ENCODE measurements around the gene PRDM10. TPM values are rescaled to one million over a fixed set of nuclear protein-coding genes. Genes with fewer than 3 reads are reported as not detected.
"Not testable (repeated sequence)": the region's sequence is repeated elsewhere in the genome, so short reads cannot be mapped to it uniquely, and the experiment has no call there.

The PRDM10 gene
- total RNA-seq, 1 donor from 2014 or later = 13.6 TPM

DNA sequence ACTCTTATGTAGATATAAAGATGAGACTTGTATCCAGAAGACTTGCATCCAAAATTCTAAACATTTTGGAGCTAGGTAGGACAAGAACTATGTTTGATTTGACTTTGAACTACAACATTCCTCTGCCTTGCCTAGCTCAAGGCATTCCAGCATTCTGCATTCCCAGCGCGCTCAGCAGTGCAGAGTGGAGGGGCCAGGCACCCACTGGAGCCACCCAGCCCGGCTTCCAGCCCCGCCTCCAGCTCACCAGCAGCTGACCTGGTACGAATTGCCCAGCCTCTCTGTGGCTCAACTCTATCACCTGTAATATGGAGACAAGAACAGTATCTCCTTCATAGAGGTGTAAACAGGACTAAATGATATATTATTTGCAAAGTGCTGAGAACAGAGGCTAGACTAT is 28.8 kb downstream of the PRDM10 start:
- DNase-seq = no peak

DNA sequence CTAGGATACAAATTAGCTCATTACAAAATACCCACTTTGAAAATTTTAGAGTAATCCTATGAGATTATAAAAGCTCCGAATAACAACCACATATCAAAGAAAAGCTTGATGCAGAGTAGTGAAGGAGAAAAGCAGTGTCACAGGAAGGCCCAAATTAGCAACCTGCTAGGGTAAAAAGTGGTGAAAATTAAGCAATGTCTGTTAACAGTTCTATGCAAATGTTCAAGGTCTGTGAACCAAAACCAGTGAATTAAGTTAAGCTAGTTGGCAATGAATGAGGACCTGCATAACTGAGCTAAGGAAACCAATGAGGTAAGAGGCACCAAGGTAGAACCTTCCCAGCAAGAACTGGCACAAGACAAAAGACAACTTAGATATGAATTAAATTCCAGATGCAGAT is 29.6 kb downstream of the PRDM10 start:
- no peak for DNase-seq

DNA sequence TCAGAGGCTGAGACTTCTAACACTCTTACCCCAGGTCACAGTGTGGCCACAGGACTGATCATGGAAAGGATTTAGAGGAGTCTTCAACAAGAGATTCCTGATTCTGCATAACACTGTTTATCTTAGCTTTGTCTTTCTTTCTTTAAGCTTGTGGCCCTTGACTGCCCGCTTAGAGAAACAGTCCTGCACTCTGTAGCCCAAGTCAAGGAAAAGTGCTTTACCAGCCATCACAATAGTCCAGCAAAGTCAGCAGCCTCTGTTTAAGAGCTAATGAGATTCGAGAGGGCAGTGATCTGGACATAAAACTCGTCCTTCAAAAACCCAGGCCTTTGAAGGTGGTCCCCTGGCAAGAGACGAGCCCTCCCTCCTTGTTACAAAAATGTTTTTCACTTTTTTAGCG is 30.0 kb downstream of the PRDM10 start:
- no peak for DNase-seq

DNA sequence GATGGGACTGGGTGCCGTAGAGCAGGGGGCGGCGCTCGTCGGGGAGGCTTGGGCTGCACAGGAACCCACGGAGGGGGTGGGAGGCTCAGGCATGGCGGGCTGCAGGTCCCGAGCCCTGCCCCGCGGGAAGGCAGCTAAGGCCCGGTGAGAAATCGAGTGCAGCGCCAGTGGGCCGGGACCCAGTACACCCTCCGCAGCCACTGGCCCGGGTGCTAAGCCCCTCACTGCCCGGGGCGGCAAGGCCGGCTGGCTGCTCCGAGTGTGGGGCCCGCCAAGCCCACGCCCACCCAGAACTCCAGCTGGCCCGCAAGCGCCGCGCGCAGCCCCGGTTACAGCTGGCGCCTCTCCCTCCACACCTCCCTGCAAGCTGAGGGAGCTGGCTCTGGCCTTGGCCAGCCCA is 30.8 kb downstream of the PRDM10 start:
- DNase-seq = not testable (repeated sequence)

DNA sequence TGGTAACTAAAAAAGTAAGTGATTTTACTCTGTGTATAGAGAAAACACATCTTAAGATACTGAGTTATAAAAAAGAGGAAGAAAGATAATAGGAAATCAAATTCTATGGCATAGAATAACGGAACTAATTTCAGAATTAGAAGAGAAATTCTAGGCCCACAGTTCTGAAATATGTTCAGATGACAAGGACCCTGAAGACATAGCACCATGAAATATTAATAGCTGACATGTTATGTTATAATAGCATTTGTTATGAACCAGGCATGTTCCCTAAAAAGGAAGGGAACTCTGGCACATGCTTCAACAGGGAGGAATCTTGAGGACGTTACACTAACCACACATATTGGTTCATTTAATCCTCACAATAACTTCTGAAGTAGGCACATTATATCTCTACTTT is 32.7 kb downstream of the PRDM10 start:
- no peak for DNase-seq

DNA sequence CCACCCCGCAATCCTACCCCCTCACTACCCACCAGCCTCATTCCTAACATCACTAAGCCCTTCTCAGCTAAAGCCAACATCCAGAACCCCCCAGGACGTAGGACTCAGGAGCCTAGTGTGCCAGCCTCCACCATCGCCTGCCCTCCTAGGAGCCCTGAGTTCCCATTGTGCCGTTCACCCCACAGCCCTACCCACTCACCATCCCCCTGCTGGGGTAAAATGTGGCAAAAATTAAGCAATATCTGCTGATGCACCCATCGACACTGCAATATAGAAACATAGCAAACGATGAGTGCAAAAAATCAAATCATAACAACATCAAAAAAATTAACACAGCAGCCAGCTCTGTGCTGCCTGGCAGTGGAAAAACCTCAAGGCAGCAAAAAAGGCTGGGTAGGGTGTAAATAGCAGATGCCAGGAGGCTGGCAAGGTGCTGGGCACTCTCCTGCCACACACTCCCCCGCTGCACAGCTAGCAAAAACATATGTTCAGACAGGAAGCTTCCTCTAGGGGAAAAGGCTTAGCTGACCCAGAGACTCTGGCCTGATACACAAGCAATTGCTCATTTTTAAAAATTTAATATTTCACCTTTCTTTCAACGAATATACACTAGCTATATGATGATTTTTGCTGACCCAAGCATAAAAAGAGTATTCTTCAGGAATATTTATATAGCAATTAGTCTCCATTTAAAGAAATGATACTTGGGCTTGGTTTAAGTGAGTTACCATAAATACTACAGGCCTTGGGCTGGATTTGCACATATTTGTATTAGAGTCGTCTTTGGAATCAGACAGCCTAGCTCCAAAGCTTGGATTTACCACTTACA is 33.8 kb downstream of the PRDM10 start:
- no peak for DNase-seq

DNA sequence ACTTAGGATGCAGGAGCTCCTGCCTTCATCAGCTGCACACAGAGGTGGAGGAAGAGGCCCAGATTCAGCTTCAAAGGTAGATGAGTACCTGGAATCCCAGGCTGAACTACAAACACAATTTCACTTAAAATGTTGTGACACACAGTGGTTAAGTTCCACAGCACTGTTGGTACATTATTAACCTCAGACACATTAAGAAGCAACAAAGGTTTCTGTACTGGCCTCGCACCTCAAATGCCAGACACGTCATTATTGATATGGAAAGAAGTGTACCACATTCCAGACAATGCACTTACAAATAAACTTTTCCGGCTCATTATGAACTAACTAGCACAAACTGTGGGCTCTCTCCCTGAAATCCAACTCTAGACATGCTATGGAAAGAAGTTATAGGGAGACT is 34.6 kb downstream of the PRDM10 start:
- no peak for DNase-seq

DNA sequence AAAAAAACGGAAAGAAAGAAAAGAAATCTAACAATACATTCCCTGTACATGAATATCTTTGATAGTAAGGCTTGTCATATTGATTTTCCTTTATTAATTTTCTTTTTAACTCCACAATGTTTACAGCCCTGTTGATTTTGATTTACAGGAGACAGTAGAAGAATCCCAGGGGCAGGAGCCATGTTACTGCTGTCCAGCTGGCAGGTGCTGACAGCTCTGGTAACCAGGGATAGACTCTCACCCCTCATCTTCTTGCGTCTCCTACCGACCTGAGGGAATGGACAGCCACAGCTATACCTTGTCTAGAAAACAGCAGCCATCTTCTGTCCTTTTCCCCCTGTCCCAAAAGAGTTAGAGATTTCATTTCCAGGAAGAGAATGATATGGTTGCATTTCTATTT is 37.4 kb downstream of the PRDM10 start:
- DNase-seq = no peak

DNA sequence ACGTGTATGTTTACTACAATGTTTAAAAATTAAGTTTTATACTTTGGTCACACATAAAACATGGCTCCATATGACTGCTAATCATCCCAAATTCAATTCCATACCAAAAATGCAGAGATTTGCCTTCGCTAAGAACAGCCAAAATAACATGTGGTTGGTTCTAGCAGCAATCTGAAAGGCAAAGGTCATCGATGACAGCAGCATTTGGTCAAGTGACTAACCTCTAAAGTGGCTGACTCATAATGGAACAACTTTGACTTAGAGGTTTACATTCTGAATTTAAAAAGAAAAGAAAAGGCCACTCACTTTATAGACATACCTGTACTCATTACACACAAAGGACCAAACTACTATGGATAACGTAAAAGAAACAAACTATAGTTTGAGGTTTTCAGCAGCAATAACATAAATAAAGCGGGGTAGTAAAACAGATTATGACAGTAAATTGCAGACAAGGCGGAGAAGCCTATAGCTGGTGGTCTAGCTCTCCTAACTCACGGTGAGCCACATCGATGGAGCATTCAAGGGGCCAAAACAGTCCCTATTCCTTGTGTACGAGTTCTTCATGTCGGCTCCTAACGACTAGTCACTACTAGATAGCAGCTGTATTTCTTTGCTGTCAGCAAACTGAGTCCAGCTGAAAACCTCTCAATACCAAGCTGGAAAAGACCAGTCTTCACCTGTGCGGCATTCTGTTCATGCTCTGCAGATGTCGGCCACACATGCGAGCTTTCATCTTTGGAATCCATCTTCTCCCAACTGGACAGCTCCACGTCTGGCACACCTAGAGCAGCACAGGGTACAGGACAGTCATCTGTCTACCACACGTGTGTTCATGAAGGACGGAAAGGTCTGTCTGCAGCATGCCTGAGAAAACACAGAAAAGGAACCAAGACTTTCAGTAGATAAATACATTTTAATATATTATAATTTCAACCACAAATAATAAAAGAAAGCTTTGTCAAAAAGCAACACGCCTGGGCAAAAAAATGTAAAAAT is 42.1 kb downstream of the PRDM10 start:
- DNase-seq = no peak

DNA sequence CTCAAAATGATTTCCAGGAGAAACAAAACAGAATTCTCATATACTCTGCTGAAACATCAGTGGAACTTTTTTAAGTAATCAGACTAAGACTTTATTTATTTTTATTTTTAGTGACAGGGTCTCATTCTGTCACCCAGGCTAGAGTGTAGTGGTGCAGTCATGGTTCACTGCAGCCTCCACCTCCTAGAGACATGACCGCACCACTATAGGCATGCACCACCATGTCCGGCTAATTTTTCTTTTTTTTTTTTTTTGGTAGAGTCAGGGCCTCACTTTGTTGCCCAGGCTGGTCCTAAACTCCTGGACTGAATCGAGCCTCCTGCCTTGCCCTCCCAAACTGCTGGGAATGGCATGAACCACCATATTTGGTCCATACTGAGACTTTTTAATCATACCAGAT is 42.9 kb downstream of the PRDM10 start:
- no peak for DNase-seq

DNA sequence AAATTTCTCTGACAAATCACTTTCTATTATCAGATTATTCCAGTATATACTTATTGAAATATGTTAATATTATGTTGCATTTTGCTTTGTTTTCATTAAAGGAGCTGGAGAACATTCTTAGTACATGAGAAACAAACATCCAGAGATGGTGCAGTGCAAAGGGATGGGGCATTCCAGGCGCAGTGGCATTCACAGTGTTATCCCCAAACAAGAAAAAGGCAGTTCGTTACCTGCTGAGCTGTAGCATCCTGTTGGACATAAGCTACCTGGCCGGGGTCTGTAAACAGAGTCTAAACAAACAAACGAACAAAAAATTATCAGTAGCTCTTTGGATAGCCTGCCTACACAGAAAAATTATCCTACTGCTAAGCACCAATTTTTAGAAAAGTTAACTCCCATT is 47.4 kb downstream of the PRDM10 start:
- DNase-seq = no peak

DNA sequence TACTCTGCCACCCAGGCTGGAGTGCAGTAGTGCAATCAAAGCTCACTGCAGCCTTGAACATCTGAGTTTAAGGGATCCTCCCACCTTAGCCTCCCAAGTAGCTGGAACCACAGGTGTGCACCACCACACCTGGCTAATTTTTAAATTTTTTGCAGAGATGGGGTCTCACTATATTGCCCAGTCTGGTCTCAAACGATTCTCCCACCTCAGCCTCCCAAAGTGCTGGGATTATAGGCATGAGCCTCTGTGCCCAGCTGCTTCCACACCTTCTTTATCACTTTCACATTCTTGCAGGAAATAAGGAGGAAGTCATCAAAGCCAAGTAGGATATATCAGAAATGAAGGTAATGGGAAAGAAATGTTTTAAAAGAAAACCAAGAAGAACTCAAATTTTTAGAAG is 47.9 kb downstream of the PRDM10 start:
- DNase-seq = not testable (repeated sequence)

DNA sequence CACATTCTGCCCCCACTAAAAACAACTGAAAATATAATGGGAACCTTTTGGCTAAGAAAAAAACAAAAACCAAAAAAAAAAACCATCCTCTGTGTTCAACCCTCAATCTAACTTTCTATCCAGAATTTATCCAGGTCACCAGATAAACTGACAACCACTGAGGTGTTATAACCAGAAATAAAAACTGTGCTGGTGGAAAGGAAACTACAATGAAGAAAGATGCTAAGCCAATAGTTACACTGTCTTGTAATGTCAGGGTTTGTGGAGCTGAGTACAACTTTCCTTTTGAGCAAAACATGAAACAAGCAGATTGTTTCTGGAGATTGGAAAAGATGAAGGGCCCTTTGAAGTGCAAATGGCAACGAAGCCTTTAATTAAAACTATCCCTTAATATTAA is 50.8 kb downstream of the PRDM10 start:
- DNase-seq = no peak

DNA sequence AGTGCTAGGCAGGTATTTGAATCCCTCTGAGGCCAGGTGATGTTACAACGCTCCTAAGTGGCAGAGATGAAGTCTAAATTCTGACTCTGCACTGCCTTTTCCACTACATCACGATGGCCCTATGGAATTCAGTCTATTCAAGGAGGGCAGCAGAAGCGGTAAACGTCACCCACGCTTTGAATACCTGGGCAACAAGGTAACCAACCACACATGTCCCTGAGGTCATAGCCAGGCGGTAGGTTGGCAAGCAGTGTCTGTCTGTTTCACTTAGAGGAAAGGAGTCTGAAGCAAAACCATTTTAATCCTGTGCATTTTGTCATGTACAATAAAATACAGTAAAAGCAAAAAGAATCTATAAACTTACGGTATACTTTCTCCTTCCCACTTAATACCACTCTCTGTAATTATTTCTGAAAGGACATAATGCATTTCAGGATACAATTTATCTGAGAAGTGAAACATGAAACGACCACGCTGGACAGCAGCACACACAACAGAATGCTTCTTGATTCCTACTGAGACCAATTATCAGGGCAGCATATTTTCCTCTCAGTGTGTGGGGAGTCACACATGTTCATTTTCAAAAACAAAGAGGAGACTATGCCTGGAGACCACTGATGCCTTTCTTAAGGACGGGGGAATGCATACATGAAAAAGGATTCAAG is 51.3 kb downstream of the PRDM10 start:
- no peak for DNase-seq

DNA sequence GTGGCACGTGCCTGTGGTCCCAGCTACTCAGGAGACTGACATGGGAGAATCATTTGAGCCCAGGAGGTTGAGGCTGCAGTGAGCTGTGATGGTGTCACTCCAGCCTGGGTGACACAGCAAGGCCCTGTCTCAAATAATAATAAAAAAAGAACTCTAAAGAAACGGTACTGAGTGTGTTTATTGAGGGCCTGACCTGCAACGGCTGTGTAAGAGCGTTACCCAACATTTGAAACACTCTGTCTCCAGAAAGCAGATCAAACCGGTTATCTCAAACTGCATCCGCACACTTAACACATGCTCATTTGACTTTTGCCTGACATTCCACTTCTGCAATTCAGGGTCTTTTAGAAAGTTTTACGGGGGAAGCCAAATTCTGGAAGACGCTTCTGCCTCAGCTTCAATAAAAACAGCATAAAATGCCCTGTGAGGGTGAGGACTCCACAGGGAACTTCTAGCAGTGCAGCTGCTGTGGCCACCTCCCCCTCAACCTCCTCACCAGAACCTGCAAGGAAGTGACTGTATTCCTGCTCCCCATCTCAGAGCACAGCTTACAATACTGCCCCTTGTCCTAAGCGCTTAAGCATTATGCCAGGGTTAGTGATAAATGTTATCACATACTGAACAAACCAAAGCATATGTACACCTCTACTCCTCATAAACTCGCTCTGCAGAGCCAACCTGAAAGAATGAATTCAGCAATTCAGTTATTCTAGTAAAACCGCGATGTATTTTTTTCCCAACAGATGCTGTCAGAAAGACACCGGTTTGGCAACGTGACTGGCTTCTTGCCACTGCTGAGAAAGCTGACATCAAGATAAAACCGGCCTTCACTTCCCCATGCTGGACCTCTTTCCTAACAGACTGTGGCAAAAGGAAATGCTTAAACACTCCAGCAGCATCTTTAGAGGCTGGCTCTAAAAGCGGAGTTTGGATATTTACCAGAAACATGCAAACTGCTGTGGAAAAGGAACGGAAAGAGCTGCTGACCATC is 52.2 kb downstream of the PRDM10 start:
- DNase-seq = peak; percentile 22

DNA sequence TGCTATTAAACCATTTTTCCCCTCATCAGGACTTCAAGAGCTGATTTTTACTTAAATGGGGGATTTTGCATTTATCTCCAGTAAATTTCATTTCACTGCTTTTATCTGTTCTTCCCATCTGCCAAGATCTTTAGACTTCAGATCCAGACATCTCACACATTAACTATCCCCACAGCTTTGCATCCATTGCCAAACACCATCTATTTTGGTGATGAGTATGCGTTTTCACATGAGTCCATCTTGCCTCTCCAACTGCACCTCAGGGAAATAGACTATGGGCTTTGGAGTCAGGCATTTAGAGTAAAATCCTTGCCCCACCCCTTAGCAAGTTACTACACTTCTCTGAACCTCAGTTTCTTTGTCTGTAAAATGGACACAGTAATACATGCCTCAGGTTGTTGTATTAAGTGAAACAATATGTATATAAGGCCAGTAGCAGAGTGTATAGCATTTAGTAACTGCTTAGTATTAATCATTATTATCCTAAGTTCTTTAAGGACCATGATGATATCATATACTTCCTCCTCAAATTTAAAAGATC is 53.6 kb downstream of the PRDM10 start:
- no peak for DNase-seq

DNA sequence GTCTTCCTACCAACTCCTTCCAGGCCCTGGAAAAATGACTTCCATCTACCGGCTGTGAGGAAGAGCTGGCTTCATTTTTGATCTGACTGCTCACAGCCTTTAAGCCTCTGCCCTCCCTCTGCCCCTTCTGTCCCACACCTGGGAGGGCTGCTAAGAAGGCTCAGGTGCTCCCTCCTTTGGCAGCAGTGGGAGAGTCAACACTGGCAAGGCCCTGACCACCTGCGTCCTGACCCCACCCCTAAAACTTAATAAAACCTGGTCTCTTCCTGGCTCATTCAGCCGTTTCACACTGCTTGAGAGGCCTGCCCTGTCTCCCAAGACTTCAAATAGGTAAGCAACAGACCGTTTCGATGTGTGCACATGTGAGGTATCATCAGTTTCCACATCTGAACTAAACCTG is 55.2 kb downstream of the PRDM10 start:
- DNase-seq = no peak

DNA sequence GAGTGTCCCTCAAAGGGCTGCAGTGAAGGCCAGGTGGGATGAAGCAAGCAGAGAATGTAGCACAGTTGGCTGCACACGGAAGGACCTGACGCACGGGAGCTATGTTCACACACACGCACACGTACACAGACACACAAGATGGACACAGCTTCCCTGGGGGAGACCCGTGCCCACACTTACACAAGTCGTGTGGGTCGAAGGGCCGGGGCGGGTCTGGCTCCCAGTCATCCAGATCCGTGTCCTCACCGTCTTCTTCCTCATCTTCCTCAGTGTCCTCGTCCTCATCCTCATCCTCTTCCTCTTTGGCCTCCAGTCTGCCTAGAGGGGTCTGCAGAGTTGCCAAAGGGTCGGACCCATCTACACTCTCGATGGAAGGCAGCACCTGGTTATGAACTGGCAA is 55.7 kb downstream of the PRDM10 start:
- no peak for DNase-seq

DNA sequence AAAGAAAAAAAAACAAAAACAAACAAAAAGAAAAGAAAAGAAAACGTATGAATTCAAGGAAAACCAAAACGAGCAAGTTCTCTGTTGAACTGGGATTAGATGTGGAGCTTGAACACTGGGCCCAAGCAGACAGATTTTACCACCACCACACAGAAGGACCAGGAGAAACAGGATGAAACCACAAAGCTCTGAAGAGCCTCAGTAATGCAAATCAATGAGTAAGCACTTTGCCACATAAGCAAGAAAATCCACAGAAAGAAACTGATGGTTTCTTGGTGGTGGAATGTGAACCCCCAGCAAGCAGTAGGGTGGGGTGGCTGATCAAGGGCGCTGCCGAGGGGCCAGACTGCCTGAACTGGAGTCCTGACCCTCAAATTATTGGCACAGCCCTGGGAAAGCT is 56.4 kb downstream of the PRDM10 start:
- DNase-seq = no peak

DNA sequence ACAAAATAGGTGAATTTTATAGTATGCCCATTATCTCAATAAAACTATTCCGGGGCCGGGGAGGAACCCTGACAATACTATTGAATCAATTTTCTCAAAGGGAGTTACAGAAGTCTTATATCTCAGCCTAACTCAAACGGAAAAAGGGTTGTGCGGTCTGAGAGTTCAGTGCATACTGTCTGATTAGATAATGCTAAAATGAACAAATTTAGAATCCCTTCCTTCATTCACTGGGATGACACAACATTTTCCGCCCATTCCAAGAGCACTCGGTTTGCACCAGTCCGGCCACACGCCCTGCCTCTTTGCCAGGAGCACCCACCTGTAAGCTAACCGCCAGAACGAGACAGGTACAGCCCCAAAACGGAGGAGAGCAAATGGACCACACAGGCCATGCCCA is 57.3 kb downstream of the PRDM10 start:
- DNase-seq = no peak

DNA sequence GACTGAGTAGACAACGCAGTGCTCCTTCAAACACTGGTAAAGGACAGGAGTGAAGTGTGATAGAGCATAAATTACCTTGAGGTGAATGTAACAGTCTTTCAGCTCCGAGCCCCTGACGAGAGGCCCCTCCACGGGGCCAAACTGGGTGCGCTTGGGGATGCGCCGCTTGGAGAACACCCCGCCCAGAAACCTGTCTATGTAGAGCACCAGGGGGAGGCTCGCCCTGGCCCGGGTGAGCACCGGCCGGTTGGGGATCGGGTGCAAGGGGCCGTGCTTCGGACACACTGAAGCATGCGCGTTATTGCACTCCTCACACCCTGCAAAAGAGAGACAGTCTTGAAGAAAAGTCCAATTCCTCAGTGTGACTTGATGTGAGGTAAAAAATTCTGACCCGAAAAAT is 57.9 kb downstream of the PRDM10 start:
- no peak for DNase-seq

Measured in occipital lobe (tissue), 2 donors.